Osteocyte (in vitro differentiated cells): ENCODE results near the gene CFAP210. TPM values are rescaled to one million over a fixed set of nuclear protein-coding genes. Genes with fewer than 3 reads are reported as not detected.

Experiments
- DNase-seq: peaks from one replicate; pipeline ENCODE4 v3.0.0; 2021; ENCODE audit warnings: mixed read lengths; ENCODE audit not compliant: unreplicated experiment; ENCODE audit errors: extremely low spot score
- H3K27ac Mint-ChIP-seq: one replicate; pipeline ENCODE4 v1.8.0; 2021; ENCODE audit warnings: mild to moderate bottlenecking, mixed read lengths; ENCODE audit not compliant: unreplicated experiment
- H3K27me3 Mint-ChIP-seq: one replicate; pipeline ENCODE4 v1.8.0; 2021; ENCODE audit warnings: mixed read lengths; ENCODE audit not compliant: unreplicated experiment
- H3K36me3 Mint-ChIP-seq: one replicate; pipeline ENCODE4 v1.8.0; 2021; ENCODE audit warnings: mixed read lengths; ENCODE audit not compliant: unreplicated experiment
- H3K4me1 Mint-ChIP-seq: one replicate; pipeline ENCODE4 v1.8.0; 2021; ENCODE audit warnings: mixed read lengths; ENCODE audit not compliant: unreplicated experiment
- H3K4me3 Mint-ChIP-seq: one replicate; pipeline ENCODE4 v1.8.0; 2021; ENCODE audit warnings: mild to moderate bottlenecking, moderate library complexity, mixed read lengths; ENCODE audit not compliant: unreplicated experiment
- H3K9me3 Mint-ChIP-seq: one replicate; pipeline ENCODE4 v1.8.0; 2021; ENCODE audit warnings: mixed read lengths; ENCODE audit not compliant: unreplicated experiment
- CTCF ChIP-seq: fragments of 200-600 bp; sonication (generic); IDR thresholded peaks from 2 replicates; pipeline ENCODE4 v1.5.0; 2021; ENCODE audit warnings: antibody characterized with exemption, mild to moderate bottlenecking, moderate library complexity
- total RNA-seq: library from RNA; stranded (reverse); gene quantifications from 2 replicates; pipeline ENCODE4 v1.2.1, GENCODE V29; 2021

The CFAP210 gene
- total RNA-seq, 1 donor from 2014 or later = not detected

DNA sequence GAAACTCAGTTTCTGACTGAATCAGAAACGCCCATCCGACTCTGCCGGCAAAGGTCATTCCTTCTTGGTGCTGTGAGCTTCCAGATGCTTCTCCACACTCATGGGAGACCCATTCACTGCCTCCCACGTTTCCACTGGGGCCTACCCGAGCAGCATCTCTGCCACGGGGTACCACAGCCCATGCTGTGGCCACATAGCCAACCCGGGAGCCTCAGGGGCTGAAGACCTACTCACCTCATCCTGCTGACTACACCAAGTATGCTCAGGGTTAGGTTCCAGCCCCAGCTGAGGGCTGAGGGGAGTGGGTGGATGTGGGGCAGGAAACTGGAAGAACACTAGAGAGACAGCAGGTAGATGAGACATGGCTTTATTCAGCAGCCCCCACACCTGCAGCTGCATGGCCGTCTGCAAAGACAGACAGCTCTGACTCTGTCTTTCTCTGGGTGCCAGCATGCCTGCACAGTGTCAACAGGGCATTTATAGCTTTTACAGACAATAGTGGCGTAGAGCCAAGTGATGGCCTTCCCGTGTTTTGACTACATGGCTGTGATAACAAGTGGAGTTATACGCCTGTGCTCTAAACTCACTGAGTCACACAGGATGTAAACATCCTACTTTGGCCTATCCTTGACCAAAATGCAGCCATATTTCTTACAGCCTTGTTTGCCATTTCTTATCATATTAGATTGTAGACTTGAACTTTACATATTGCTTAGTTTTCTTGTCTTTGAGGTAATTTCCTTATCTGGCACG, 22.9 kb upstream of the CFAP210 start:
- no peaks in the 10 kb centered on the region for H3K27me3 Mint-ChIP-seq
- H3K27ac Mint-ChIP-seq = no peak overlapping the region

GRCh38 chr2:169716238-169716886, 22.2 kb upstream of the CFAP210 start:
- no peak overlapping the region for H3K27ac Mint-ChIP-seq
- no peaks in the 10 kb centered on the region for H3K27me3 Mint-ChIP-seq
- no peak for DNase-seq
- no peaks in the 10 kb centered on the region for H3K36me3 Mint-ChIP-seq
- no peak overlapping the region for H3K4me3 Mint-ChIP-seq
- TF ChIP-seq CTCF = no peak
- H3K4me1 Mint-ChIP-seq = peaks cover 9% of the 10 kb centered on the region
- no peaks in the 10 kb centered on the region for H3K9me3 Mint-ChIP-seq

More for the DNA sequence above, 22.9 kb upstream of the CFAP210 start:
- H3K4me3 Mint-ChIP-seq = no peak overlapping the region
- DNase-seq = no peak
- no peaks in the 10 kb centered on the region for H3K9me3 Mint-ChIP-seq
- TF ChIP-seq CTCF = no peak
- H3K36me3 Mint-ChIP-seq = no peaks in the 10 kb centered on the region
- H3K4me1 Mint-ChIP-seq = peaks cover 9% of the 10 kb centered on the region

GRCh38 chr2:169715379-169716237, 21.4 kb upstream of the CFAP210 start:
- no peaks in the 10 kb centered on the region for H3K9me3 Mint-ChIP-seq
- TF ChIP-seq CTCF = no peak
- H3K27ac Mint-ChIP-seq = no peak overlapping the region
- H3K27me3 Mint-ChIP-seq = no peaks in the 10 kb centered on the region
- no peaks in the 10 kb centered on the region for H3K36me3 Mint-ChIP-seq
- no peak for DNase-seq
- peaks cover 9% of the 10 kb centered on the region for H3K4me1 Mint-ChIP-seq
- H3K4me3 Mint-ChIP-seq = no peak overlapping the region

DNA sequence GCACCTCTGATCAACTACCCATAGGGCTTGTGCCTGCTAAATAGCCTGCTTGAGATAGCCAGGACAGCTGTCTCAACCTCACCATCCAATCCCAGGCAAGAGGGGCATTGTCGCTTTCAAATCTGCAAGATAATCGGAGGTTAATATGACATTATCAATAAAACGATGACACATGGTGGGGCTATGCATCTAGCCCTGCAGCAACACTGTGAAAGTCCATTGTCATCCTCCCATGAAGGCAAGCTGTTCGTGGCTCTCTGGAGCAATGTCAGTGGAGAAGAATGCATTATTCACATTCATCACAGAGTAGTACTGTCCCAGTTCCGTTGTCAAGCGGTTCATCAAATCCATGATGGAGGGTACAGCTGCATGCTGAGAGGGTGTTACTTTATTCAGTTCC, 20.5 kb upstream of the CFAP210 start:
- no peak overlapping the region for H3K4me3 Mint-ChIP-seq
- H3K27me3 Mint-ChIP-seq = no peaks in the 10 kb centered on the region
- no peak overlapping the region for H3K27ac Mint-ChIP-seq
- H3K36me3 Mint-ChIP-seq = no peaks in the 10 kb centered on the region
- no peak for DNase-seq
- TF ChIP-seq CTCF = no peak
- no peaks in the 10 kb centered on the region for H3K9me3 Mint-ChIP-seq
- peaks cover 9% of the 10 kb centered on the region for H3K4me1 Mint-ChIP-seq

DNA sequence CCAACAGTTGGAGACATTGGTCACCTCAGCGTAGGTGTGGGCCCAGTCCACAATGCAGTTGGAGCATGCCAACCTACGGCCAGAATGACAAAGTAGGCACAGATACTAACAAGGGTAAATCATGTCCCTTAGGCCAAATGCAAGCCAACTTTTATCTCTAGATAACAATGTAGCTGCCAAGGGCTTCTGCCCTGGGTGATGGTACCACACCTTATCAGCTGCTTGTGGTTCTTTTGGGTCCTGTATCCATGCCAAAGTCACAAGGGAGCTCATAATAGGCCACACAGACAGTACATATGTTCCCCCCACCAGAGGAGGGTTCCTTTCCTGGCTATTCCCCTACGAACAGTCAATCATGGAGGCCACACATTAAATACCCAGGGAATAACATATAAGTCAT, 19.1 kb upstream of the CFAP210 start:
- H3K9me3 Mint-ChIP-seq = no peaks in the 10 kb centered on the region
- no peak overlapping the region for H3K27ac Mint-ChIP-seq
- no peak overlapping the region for H3K4me3 Mint-ChIP-seq
- no peak for DNase-seq
- no peaks in the 10 kb centered on the region for H3K36me3 Mint-ChIP-seq
- peaks cover 9% of the 10 kb centered on the region for H3K4me1 Mint-ChIP-seq
- no peaks in the 10 kb centered on the region for H3K27me3 Mint-ChIP-seq
- no peak for TF ChIP-seq CTCF
